Motor neuron (in vitro differentiated cells): ENCODE measurements around the gene TMEM44. TPM values are rescaled to one million over a fixed set of nuclear protein-coding genes. Genes with fewer than 3 reads are reported as not detected.

ENCODE experiments used
- ATAC-seq, 8 experiments: fragments of 200-7000 bp; cut with Tn5 transposase; replicated peaks in 6 of 8; 2 replicates each; pipeline ENCODE4 v1.8.0; 2021; ENCODE audit warnings: mild to moderate bottlenecking in 8 of 8, moderate library complexity in 8 of 8
- H3K27ac ChIP-seq, 2 donors: fragments of 250-450 bp; sonication (Bioruptor Pico); 2 replicates each; pipeline ENCODE4 v1.9.0; 2021; ENCODE audit warnings: antibody characterized with exemption in 2 of 2, mild to moderate bottlenecking in 2 of 2, moderate library complexity in 1 of 2
- H3K4me1 ChIP-seq, 2 donors: fragments of 250-450 bp; sonication (Bioruptor Pico); replicated peaks in 1 of 2; 2 replicates each; pipeline ENCODE4 v1.6.1; 2021; ENCODE audit warnings: antibody characterized with exemption in 2 of 2, mild to moderate bottlenecking in 2 of 2, moderate library complexity in 1 of 2
- H3K4me3 ChIP-seq, 5 donors: fragments of 250-450 bp; sonication (Bioruptor Pico); 2 replicates each; pipeline ENCODE4 v1.9.0; 2021; ENCODE audit warnings: antibody characterized with exemption in 5 of 5, mild to moderate bottlenecking in 5 of 5, moderate library complexity in 4 of 5
- WGBS, 10 experiments: fragments of 450-650 bp; shearing (Covaris generic); methylation state at CpG; one replicate each; pipeline ENCODE4 v1.0.0; 2022; 5-methylcytosine and 5-hydroxymethylcytosine counted together
- in situ Hi-C, 9 experiments: fragments of 400-800 bp; cut with MboI; loops; one replicate each; pipeline ENCODE4 v1.15.0; 2021; ENCODE audit warnings: low sequenced_read_pairs in 9 of 9, low pct_unique_long_range_greater_than_20kb in 2 of 9; ENCODE audit not compliant: unreplicated experiment in 9 of 9
- total RNA-seq, 8 experiments: library from RNA; unstranded; fragments of 300-600 nt; gene quantifications; 2 replicates each; pipeline versions ENCODE4 v1.2.3 to v1.2.4, GENCODE V29; 2022

TMEM44 gene
- total RNA-seq, 8 experiments from 2014 or later = 6.9 to 13.6 (median 9.0) TPM

GRCh38 chr3:194584320-194584776, 48.9 kb downstream of the TMEM44 start:
- in situ Hi-C loops = loop anchor here in 4 of 9 experiments (25.0 kb wide), 2 partner anchors 97 to 247 kb away; partner anchors contain the start of gene ATP13A3 (in 2 of the 4)
- H3K4me3 ChIP-seq = peak overlapping the region; percentile 75 to 95 (median 95)
- H3K27ac ChIP-seq = peak overlapping the region; percentile 86 to 93
- 0 to 60% (median 25%) methylated on average over 1 to 6 of the region's 7 CpGs; no CpG with 5 or more reads in 1 of the 10 experiments for WGBS, 10 experiments
- H3K4me1 ChIP-seq = peaks cover 4 to 8% of the 10 kb centered on the region in 2 donors
- no peak for ATAC-seq

DNA sequence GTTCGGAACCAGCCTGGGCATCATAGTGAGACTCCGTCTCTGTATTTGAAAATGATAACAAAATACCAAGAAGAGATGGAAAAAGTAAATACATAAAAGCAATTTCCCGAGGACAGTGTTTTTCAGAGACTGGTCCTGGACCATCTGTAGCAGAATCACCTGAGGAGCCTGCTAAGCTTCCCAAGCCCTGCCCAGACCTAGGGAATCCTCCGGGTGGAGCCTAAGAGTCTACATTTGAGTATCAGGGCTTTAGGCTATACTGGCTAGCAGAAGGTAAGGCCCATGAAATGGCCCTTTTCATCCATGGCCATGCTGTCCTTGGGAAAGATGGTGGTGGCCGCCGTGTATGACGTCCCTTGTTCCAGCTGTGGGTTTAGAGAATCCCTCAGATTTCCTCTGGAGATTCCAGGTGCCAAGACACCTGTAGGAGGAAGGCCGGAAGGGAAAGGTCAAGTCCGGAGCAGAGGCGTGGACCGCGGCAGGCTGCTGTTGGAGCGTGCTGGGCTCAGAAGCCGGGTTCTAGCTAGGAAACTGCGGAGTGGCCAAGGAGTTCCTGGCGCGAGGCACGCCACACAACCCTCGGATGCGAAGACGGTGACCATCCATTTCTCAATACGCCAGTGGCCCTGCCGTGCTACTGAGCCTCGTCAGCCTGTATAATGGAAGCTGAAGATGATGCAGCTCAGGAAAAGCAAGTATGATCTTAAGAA, 50.9 kb downstream of the TMEM44 start:
- no peak for ATAC-seq

DNA sequence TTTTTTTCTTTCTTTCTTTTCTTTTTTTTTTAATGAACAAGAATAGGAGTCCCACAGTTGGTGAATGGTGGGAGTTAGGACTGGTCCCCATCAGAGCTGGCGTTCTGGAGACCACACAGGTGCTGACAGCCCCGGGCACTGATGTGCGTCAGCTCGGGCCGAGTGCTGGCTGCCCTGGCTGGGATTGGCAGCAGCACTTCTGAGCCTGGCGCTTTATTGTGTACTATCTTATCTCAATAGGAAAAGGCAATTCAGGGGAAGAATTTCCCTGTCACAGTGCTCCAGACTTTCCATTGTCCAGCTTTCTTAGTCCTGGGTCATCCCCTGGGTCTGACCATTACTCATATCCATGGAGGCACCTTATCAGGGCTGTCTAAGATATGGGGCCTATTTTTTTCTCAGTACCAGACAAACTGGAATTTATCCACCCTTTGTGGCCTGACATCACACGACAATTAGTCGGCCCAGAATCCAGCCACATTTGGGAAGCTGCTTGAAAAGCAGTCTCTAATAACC, 54.1 kb downstream of the TMEM44 start:
- no peak overlapping the region for H3K4me3 ChIP-seq
- in situ Hi-C loops = loop anchor here in 5 of 9 experiments (10.0 to 25.0 kb wide), 4 partner anchors 92 to 244 kb away; partner anchors contain the start of gene ATP13A3 (in 2 of the 5)

More for the DNA sequence above, 50.9 kb downstream of the TMEM44 start:
- WGBS, 10 experiments = 89 to 100% (median 95%) methylated on average over 1 to 17 of the region's 24 CpGs
- Histone ChIP-seq H3K27ac (no peak overlapping the region), H3K4me3 (no peak overlapping the region), H3K4me1 (peaks cover 4 to 8% of the 10 kb centered on the region in 2 donors)
- in situ Hi-C loops = loop anchor here in 4 of 9 experiments (25.0 kb wide), 2 partner anchors 95 to 245 kb away; partner anchors contain the start of gene ATP13A3 (in 2 of the 4)

DNA sequence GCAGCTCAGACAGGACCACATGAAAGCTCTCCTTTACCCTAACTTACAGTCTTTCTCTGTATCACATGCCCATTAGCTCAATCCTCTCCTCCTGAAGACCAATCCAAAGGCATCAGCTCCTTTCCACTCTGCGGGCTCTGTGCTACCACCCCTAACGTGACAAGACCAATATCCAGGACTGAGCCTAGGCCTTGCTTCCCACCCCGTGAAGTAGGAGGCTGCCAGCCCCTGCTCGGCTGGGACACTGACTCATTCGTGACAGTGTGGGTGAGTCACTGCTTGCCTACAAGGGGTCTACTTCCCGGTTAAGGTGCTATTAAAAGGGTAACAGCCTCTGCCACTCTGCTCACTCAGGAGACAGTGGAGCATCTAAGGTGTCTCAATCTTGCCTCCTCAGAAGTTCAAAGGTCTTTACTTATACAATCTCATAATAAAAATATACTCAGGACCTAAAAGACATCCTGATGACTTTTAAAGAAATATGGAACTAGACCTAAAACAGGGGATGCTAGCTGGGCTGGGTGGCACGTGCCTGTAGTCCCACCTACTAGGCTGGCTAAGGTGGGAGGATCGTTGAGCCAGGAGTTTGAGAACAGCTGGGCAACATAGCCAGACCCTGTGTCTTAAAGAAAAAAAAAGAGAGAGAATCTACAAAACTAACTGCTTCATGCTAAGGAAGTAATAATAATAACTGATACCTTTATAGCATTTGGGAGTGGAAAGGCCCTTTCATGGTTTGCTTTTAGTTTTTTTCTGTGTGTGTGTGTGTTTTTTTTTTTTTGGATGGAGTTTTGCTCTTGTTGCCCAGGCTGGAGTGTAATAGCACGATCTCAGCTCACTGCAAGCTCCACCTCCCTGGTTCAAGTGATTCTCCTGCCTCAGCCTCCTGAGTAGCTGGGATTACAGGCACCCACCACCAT, 55.0 kb downstream of the TMEM44 start:
- in situ Hi-C loops = loop anchor here in 5 of 9 experiments (10.0 to 25.0 kb wide), 4 partner anchors 91 to 243 kb away; partner anchors contain the start of gene ATP13A3 (in 2 of the 5)
- 13 to 75% (median 54%) methylated on average over 1 to 7 of the region's 9 CpGs; no CpG with 5 or more reads in 1 of the 10 experiments for WGBS, 10 experiments
- ATAC-seq = peak in 7 of 8 experiments; percentile 12 to 73 (median 23)
- Histone ChIP-seq H3K4me3 (no peak overlapping the region), H3K27ac (no peak overlapping the region), H3K4me1 (peaks cover 8% of the 10 kb centered on the region in 2 donors)

More for the DNA sequence above, 54.1 kb downstream of the TMEM44 start:
- WGBS, 10 experiments = 80 to 100% (median 92%) methylated on average over 2 to 7 of the region's 8 CpGs; no CpG with 5 or more reads in 2 of the 10 experiments
- ATAC-seq = no peak
- peaks cover 8% of the 10 kb centered on the region in 2 donors for H3K4me1 ChIP-seq
- no peak overlapping the region for H3K27ac ChIP-seq

GRCh38 chr3:194575484-194576210, 57.6 kb downstream of the TMEM44 start:
- peak overlapping the region; percentile 13 to 53 for H3K27ac ChIP-seq
- WGBS, 10 experiments = 43 to 94% (median 79%) methylated on average over 2 to 6 of the region's 9 CpGs; no CpG with 5 or more reads in 1 of the 10 experiments
- H3K4me1 ChIP-seq = peaks cover 8 to 19% of the 10 kb centered on the region in 2 donors
- ATAC-seq = peak in 1 of 8 experiments; percentile 10
- H3K4me3 ChIP-seq = no peak overlapping the region
- in situ Hi-C loops = loop anchor here in 5 of 9 experiments (10.0 to 25.0 kb wide), 4 partner anchors 88 to 241 kb away; partner anchors contain the start of gene ATP13A3 (in 2 of the 5)

DNA sequence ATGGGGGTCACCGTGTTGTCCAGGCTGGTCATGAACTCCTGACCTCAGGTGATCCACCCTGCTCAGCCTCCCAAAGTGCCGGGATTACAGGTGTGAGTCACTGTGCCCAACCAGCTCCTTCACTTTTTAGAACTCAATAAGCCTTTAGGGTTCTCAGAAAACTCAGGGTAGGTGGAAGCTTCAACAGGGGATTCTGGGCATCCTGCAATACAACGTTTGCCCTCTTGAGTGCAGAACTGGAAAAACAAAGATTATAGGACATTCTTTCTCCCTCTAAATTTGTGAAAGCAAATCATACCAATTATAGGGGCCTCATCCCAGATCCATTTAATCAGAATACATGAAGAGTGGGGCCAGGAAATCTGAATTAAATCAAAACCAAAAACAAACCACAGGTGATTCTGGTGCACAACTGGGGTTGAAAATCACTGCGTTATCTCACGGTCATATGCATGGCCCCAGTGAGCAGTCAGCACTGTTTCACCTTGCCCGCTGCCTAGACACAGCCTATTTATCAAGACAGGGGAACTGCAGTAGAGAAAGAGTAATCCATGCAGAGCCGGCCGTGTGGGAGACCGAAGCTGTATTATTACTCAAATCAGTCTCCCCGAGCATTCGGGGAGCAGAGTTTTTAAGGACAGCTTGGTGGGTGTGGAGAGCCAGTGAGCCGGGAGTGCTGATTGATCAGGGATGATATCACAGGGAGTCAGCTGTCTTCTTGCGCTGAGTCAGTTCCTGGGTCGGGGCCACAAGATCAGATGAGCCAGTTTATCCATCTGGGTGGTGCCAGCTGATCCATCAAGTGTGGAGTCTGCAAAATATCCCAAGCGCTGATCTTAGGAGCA, 58.4 kb downstream of the TMEM44 start:
- WGBS, 10 experiments = 0 to 58% (median 23%) methylated on average over 1 to 9 of the region's 15 CpGs; no CpG with 5 or more reads in 1 of the 10 experiments
- Histone ChIP-seq H3K27ac (peak overlapping the region; percentile 13 to 53), H3K4me3 (no peak overlapping the region), H3K4me1 (peaks cover 8 to 21% of the 10 kb centered on the region in 2 donors)
- peak in 7 of 8 experiments; percentile 55 to 93 (median 72) for ATAC-seq
- in situ Hi-C loops = loop anchor here in 5 of 9 experiments (10.0 to 25.0 kb wide), 4 partner anchors 88 to 240 kb away; partner anchors contain the start of gene ATP13A3 (in 2 of the 5)

GRCh38 chr3:194573680-194574437, 59.4 kb downstream of the TMEM44 start:
- in situ Hi-C loops = loop anchor here in 1 of 9 experiments (10.0 kb wide), 2 partner anchors 99 to 239 kb away; no protein-coding TSS in a partner anchor
- ATAC-seq = peak in 5 of 8 experiments; percentile 9 to 82 (median 29)
- WGBS, 10 experiments = 50 to 84% (median 75%) methylated on average over 2 to 8 of the region's 10 CpGs; no CpG with 5 or more reads in 4 of the 10 experiments
- peaks cover 8 to 24% of the 10 kb centered on the region in 2 donors for H3K4me1 ChIP-seq
- H3K27ac ChIP-seq = no peak overlapping the region
- H3K4me3 ChIP-seq = no peak overlapping the region

GRCh38 chr3:194572944-194573491, 60.2 kb downstream of the TMEM44 start:
- in situ Hi-C loops = loop anchor here in 1 of 9 experiments (10.0 kb wide), 2 partner anchors 98 to 238 kb away; no protein-coding TSS in a partner anchor
- 80 to 100% (median 87%) methylated on average over 1 to 9 of the region's 16 CpGs; no CpG with 5 or more reads in 3 of the 10 experiments for WGBS, 10 experiments
- H3K4me1 ChIP-seq = peaks cover 8 to 24% of the 10 kb centered on the region in 2 donors
- no peak for ATAC-seq
- H3K27ac ChIP-seq = no peak overlapping the region
- H3K4me3 ChIP-seq = no peak overlapping the region

GRCh38 chr3:194572143-194572789, 61.0 kb downstream of the TMEM44 start:
- peaks cover 8 to 24% of the 10 kb centered on the region in 2 donors for H3K4me1 ChIP-seq
- in situ Hi-C loops = loop anchor here in 1 of 9 experiments (10.0 kb wide), 2 partner anchors 97 to 237 kb away; no protein-coding TSS in a partner anchor
- peak overlapping the region in 1 of 2 donors; percentile 63 for H3K27ac ChIP-seq
- peak; percentile 11 to 66 (median 55) for ATAC-seq
- no peak overlapping the region for H3K4me3 ChIP-seq
- 0 to 100% (median 76%) methylated on average over 1 to 11 of the region's 18 CpGs; no CpG with 5 or more reads in 2 of the 10 experiments for WGBS, 10 experiments
